Vagina (tissue), 2 donors: ENCODE data around the gene ELL2.

ENCODE experiments used
- CTCF ChIP-seq, 3 experiments: fragments of 450-650 bp in 2 of 3; fragments of 200-600 bp in 1 of 3; sonication (generic) in 1 of 3; IDR thresholded peaks; one replicate each; pipeline ENCODE4 v1.5.1; 2017 to 2019; ENCODE audit warnings: antibody characterized with exemption in 3 of 3, mild to moderate bottlenecking in 2 of 3, moderate library complexity in 2 of 3
- POLR2A ChIP-seq, 2 donors: fragments of 450-650 bp; IDR thresholded peaks; one replicate each; pipeline ENCODE4 v1.6.1; 2017; ENCODE audit warnings: antibody characterized with exemption in 2 of 2, mild to moderate bottlenecking in 2 of 2, moderate library complexity in 2 of 2
- POLR2AphosphoS5 ChIP-seq, 2 donors: sonication (generic); formaldehyde crosslinking; IDR thresholded peaks; one replicate each; pipeline ENCODE4 v1.9.0; 2017; ENCODE audit warnings: antibody characterized with exemption in 2 of 2, mild to moderate bottlenecking in 2 of 2, low read depth in 1 of 2; ENCODE audit not compliant: insufficient read depth in 1 of 2

GRCh38 chr5:95847261-95847592 is 114.4 kb downstream of the ELL2 start:
- TF ChIP-seq CTCF (IDR thresholded peaks at IDR 0.05) (no peak), POLR2A (IDR thresholded peaks at IDR 0.05) (no peak), POLR2AphosphoS5 (IDR thresholded peaks at IDR 0.05; ENCODE audit: insufficient read depth in 1 of 2, low read depth in 1 of 2) (no peak)
